NB4 (cell line): Measurements from ENCODE around the gene SSBP3.

ENCODE experiments used
- MYC ChIP-seq: IDR thresholded peaks from 2 replicates; pipeline ENCODE4 v1.6.1; 2011; ENCODE audit warnings: low read depth, low read length
- POLR2A ChIP-seq: IDR thresholded peaks from 2 replicates; pipeline ENCODE4 v1.6.1; 2011; ENCODE audit warnings: mild to moderate bottlenecking; ENCODE audit not compliant: insufficient read length; ENCODE audit errors: extremely low read depth
- TF ChIP-seq, protein P1 (sequence below): IDR thresholded peaks from one replicate; pipeline ENCODE4 v1.5.1; 2012; ENCODE audit warnings: low read depth, low read length

DNA sequence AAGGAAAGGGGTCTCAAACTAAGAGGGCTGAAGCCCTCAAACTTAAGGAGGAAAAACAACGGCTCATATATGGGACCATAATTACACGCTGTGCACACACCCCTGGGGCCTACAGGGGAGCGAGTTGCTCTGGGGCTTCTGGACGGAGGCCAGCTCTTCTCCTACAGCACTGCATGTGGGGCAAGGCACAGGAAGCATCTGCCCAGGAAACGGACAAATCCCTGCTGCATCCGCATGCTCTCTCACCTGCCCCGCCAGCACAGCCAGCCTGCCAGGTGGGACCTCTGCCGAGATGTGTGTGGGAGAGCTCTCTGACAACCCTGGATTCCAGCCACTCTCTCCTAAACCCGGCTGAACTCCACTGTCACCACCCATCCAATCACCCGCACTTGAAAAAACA lies 152.1 kb downstream of the SSBP3 start:
- TF ChIP-seq POLR2A, result no peak
- TF ChIP-seq, protein P1, sequence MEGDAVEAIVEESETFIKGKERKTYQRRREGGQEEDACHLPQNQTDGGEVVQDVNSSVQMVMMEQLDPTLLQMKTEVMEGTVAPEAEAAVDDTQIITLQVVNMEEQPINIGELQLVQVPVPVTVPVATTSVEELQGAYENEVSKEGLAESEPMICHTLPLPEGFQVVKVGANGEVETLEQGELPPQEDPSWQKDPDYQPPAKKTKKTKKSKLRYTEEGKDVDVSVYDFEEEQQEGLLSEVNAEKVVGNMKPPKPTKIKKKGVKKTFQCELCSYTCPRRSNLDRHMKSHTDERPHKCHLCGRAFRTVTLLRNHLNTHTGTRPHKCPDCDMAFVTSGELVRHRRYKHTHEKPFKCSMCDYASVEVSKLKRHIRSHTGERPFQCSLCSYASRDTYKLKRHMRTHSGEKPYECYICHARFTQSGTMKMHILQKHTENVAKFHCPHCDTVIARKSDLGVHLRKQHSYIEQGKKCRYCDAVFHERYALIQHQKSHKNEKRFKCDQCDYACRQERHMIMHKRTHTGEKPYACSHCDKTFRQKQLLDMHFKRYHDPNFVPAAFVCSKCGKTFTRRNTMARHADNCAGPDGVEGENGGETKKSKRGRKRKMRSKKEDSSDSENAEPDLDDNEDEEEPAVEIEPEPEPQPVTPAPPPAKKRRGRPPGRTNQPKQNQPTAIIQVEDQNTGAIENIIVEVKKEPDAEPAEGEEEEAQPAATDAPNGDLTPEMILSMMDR, result no peak
- TF ChIP-seq MYC, result no peak
